Transverse colon (tissue), 4 donors: Measurements from ENCODE around the gene GRXCR2.

ENCODE experiments used
- CTCF ChIP-seq, 5 experiments: fragments of 200-600 bp in 3 of 5; fragments of 450-650 bp in 2 of 5; sonication (generic) in 3 of 5; IDR thresholded peaks; 1 replicate in 2 of 5; 2 replicates in 3 of 5; pipeline ENCODE4 v1.5.1; 2016 to 2017; ENCODE audit warnings: antibody characterized with exemption in 5 of 5, inconsistent platforms in 3 of 5, mild to moderate bottlenecking in 2 of 5, moderate library complexity in 1 of 5
- EP300 ChIP-seq: sonication (generic); formaldehyde crosslinking; IDR thresholded peaks from one replicate; pipeline ENCODE4 v1.6.1; 2017; ENCODE audit warnings: antibody characterized with exemption, low read depth
- POLR2A ChIP-seq: fragments of 450-650 bp; IDR thresholded peaks from one replicate; pipeline ENCODE4 v1.6.1; 2016; ENCODE audit warnings: antibody characterized with exemption, mild to moderate bottlenecking, moderate library complexity
- POLR2AphosphoS5 ChIP-seq, 3 donors: sonication (generic); formaldehyde crosslinking; IDR thresholded peaks; one replicate each; pipeline ENCODE4 v1.6.1; 2016; ENCODE audit warnings: antibody characterized with exemption in 3 of 3

GRCh38 chr5:145898171-145898570, 25.4 kb upstream of the GRXCR2 start:
- no peak for TF ChIP-seq CTCF (IDR thresholded peaks at IDR 0.05)
- no peak for TF ChIP-seq POLR2A
- TF ChIP-seq POLR2AphosphoS5 (IDR thresholded peaks at IDR 0.05) = no peak
- no peak for TF ChIP-seq EP300
